Ishikawa (cell line): Measurements from ENCODE around the gene RSF1.

Source experiments
- CEBPB ChIP-seq: IDR thresholded peaks from 2 replicates; pipeline ENCODE4 v1.6.1; 2012
- EP300 ChIP-seq: IDR thresholded peaks from 2 replicates; pipeline ENCODE4 v1.6.1; 2012; ENCODE audit warnings: borderline replicate concordance
- NFIC ChIP-seq: IDR thresholded peaks from 2 replicates; pipeline ENCODE4 v1.6.1; 2012
- REST ChIP-seq: IDR thresholded peaks from 2 replicates; pipeline ENCODE4 v1.6.1; 2012; ENCODE audit warnings: low read depth, mild to moderate bottlenecking
- YY1 ChIP-seq: IDR thresholded peaks from 2 replicates; pipeline ENCODE4 v1.6.1; 2012; ENCODE audit warnings: low read depth

- TF ChIP-seq YY1 (no peak), EP300 (no peak), CEBPB (no peak), REST (no peak), NFIC (no peak)
These were observed 114.5 kb downstream of the RSF1 start for GRCh38 chr11:77705876-77706579.
